Measurements from ENCODE around the gene SLIT3.

Gene SLIT3

DNA sequence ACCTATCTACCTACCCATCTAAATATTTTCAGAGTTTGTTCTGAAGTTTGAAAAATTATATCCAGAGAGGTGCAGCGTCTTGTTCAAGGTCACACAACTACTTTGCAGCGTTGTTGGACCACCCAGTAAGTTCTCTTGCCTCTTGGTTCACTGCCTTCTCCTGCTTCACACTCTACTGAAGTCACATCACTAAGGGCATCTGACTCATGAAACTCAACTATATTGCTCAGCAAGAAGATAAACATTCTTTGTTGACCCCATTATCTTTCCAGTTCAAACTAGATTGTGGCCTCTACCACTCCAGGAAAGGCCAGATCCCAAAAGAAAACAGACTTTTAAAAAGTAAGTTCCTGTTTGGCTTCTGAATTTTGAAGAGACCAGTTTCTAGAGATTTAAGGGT lies 326.9 kb downstream of the SLIT3 start:
- TF ChIP-seq, protein P1, sequence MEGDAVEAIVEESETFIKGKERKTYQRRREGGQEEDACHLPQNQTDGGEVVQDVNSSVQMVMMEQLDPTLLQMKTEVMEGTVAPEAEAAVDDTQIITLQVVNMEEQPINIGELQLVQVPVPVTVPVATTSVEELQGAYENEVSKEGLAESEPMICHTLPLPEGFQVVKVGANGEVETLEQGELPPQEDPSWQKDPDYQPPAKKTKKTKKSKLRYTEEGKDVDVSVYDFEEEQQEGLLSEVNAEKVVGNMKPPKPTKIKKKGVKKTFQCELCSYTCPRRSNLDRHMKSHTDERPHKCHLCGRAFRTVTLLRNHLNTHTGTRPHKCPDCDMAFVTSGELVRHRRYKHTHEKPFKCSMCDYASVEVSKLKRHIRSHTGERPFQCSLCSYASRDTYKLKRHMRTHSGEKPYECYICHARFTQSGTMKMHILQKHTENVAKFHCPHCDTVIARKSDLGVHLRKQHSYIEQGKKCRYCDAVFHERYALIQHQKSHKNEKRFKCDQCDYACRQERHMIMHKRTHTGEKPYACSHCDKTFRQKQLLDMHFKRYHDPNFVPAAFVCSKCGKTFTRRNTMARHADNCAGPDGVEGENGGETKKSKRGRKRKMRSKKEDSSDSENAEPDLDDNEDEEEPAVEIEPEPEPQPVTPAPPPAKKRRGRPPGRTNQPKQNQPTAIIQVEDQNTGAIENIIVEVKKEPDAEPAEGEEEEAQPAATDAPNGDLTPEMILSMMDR (IDR thresholded peaks at IDR 0.05; ENCODE audit: low read depth, low read length, missing control alignments), result no peak
- in situ Hi-C loops (cut with HindIII; ENCODE audit: low pct_ligation_motif_present, low sequenced_read_pairs), result no loop called here
- Histone ChIP-seq H3K36me3 (replicated peaks) (no peaks in the 10 kb centered on the region), H3K4me3 (ENCODE audit: low read depth, low read length) (no peak overlapping the region), H3K27me3 (replicated peaks) (no peaks in the 10 kb centered on the region), H3K27ac (no peak overlapping the region)
- no peak for DNase-seq

DNA sequence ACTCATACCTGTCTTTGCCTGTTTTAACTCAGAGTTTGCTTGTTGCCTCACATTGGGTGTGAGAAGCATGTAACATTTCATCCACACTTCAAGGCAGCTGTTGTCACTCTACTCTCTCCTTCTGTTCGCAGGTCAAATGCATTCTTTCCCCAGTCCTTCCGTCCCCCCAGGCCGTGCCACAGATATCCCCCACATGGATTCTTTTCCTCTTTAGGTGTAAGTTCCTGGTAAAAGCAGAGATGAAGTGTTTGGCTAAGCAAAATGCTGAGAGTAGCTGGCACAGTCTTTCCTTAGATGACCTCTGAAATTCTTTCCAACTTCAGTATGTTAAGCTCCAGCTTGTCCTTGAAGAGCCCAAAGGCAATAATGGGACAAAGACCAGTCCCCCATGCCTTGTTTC lies 328.2 kb downstream of the SLIT3 start:
- Histone ChIP-seq H3K27me3 (replicated peaks) (no peaks in the 10 kb centered on the region), H3K4me3 (ENCODE audit: low read depth, low read length) (no peak overlapping the region), H3K36me3 (replicated peaks) (no peaks in the 10 kb centered on the region), H3K27ac (no peak overlapping the region)
- TF ChIP-seq, protein P1 (IDR thresholded peaks at IDR 0.05; ENCODE audit: low read depth, low read length, missing control alignments), result no peak
- no peak for DNase-seq
- in situ Hi-C loops (cut with HindIII; ENCODE audit: low pct_ligation_motif_present, low sequenced_read_pairs), result no loop called here

DNA sequence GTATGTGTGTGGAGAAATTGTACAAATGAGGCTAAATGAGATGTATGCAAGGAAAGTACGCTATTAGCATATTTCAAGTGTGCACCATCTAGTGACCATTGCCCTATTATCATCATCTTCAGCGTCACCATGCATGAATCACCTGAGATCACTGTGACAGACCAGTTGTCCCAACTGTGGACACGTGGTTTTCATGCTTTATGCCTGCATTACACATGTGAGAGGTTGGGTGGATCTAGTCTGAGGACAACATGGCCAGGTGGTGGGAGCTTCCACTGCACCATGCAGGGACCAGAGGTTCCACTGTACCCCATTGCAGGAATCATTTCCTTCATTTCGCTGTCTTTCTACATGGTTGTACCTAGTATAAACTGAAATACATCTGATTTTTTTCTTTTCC lies 329.8 kb downstream of the SLIT3 start:
- Histone ChIP-seq H3K4me3 (ENCODE audit: low read depth, low read length) (no peak overlapping the region), H3K36me3 (replicated peaks) (no peaks in the 10 kb centered on the region)
- in situ Hi-C loops (cut with HindIII; ENCODE audit: low pct_ligation_motif_present, low sequenced_read_pairs), result no loop called here

DNA sequence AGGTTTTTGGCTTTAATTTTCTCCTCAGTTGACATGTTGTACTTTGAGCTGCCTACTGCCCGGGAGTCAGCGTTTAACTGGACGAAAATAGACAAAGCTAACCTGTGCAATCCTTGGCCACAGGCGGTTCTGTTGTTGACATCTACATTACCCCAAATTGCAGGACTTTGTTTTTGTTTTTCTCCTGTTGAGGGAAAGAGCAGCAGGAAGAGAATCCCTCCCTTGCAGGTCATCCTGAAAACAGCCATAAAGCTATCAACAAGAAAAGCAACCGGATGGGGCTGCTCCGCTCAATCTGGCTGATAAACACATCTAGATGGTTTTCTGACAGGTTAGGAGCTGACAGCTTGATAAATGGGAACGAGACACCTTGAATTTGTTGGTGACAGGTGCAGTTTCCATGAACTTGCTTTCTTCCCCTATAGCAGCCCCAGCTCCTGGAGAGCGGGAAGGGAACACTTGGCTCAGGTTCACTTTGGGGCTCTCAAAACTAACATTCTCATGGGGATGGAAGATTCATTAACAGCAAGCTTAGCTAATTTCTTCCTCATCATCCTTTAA lies 331.5 kb downstream of the SLIT3 start:
- H3K36me3 ChIP-seq (replicated peaks), result no peaks in the 10 kb centered on the region
- DNase-seq, result no peak
- no peak overlapping the region for H3K27ac ChIP-seq
- H3K27me3 ChIP-seq (replicated peaks), result no peaks in the 10 kb centered on the region
- no peak overlapping the region for H3K4me3 ChIP-seq (ENCODE audit: low read depth, low read length)
- TF ChIP-seq, protein P1 (IDR thresholded peaks at IDR 0.05; ENCODE audit: low read depth, low read length, missing control alignments), result no peak
- in situ Hi-C loops (cut with HindIII; ENCODE audit: low pct_ligation_motif_present, low sequenced_read_pairs), result no loop called here

More for the DNA sequence above, 329.8 kb downstream of the SLIT3 start:
- no peaks in the 10 kb centered on the region for H3K27me3 ChIP-seq (replicated peaks)
- no peak overlapping the region for H3K27ac ChIP-seq
- TF ChIP-seq, protein P1 (IDR thresholded peaks at IDR 0.05; ENCODE audit: low read depth, low read length, missing control alignments), result no peak
- no peak for DNase-seq

DNA sequence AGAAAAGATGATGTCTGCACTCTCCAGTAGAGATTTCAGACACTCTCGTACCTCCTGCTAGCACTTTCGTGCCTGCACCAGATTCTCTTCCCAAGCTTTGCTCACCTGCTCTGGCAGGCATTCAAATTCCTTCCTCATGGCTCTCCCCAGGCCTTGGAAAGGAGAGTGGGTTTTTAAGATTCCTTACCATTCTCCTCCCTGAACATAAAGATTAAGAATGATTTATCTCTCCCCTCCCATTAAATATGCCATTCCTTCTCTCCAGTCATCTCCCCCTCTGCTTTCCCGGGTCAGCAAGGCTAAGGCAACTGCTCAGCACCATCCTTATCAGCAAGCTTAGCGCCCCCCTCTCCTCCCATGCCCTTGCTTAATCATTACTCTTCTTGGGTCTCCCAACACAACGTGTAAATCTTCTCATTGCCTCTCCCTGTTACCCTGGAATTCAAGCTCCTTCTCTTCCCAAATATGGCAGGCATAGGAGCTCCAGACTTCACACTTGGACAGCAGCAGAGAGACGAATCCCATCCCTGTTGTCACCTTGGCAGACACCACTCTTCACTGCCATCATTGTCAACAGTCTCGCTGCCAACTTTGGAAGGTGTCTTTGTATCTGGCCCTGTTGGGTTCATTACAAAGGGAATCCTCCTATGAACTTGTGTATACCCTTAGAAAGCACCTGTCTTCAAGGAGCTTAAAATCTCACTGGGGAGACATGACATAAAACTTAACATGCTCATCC lies 332.9 kb downstream of the SLIT3 start:
- in situ Hi-C loops (cut with HindIII; ENCODE audit: low pct_ligation_motif_present, low sequenced_read_pairs), result no loop called here
- Histone ChIP-seq H3K27me3 (replicated peaks) (no peaks in the 10 kb centered on the region), H3K4me3 (ENCODE audit: low read depth, low read length) (no peak overlapping the region), H3K27ac (no peak overlapping the region), H3K36me3 (replicated peaks) (no peaks in the 10 kb centered on the region)
- TF ChIP-seq, protein P1 (IDR thresholded peaks at IDR 0.05; ENCODE audit: low read depth, low read length, missing control alignments), result no peak
- no peak for DNase-seq
